Calu3 (cell line): ENCODE measurements around the gene NTM. TPM values are rescaled to one million over a fixed set of nuclear protein-coding genes. Genes with fewer than 3 reads are reported as not detected.

Source experiments
- BruUV-seq: library from RNA; stranded (reverse); fragments of 400-500 nt; replicated peaks from 2 replicates; lab custom pipeline; 2021; lab: Mats Ljungman, UMichigan
- CTCF ChIA-PET: fragments of 300-600 bp; sonication (Branson Sonifier 250); formaldehyde crosslinking; loops from one replicate; lab custom pipeline; 2022; ENCODE audit warnings: antibody characterized with exemption; lab: Charles Lee
- DNase-seq: peaks from one replicate; pipeline ENCODE4 v3.0.0; 2022
- H3K27ac Mint-ChIP-seq: one replicate; pipeline ENCODE4 v1.8.0; 2022; ENCODE audit warnings: mixed read lengths; ENCODE audit not compliant: unreplicated experiment
- H3K27me3 Mint-ChIP-seq: one replicate; pipeline ENCODE4 v1.8.0; 2022; ENCODE audit warnings: mixed read lengths; ENCODE audit not compliant: unreplicated experiment
- H3K36me3 Mint-ChIP-seq: one replicate; pipeline ENCODE4 v1.8.0; 2022; ENCODE audit warnings: mild to moderate bottlenecking, moderate library complexity, mixed read lengths; ENCODE audit not compliant: insufficient read depth, unreplicated experiment
- H3K4me1 Mint-ChIP-seq: one replicate; pipeline ENCODE4 v1.8.0; 2022; ENCODE audit warnings: mild to moderate bottlenecking, low read depth, mixed read lengths; ENCODE audit not compliant: unreplicated experiment
- H3K4me3 Mint-ChIP-seq: one replicate; pipeline ENCODE4 v1.8.0; 2022; ENCODE audit warnings: mild to moderate bottlenecking, low read depth, moderate library complexity, mixed read lengths; ENCODE audit not compliant: unreplicated experiment
- H3K9me3 Mint-ChIP-seq: one replicate; pipeline ENCODE4 v1.8.0; 2022; ENCODE audit warnings: low read depth, mixed read lengths; ENCODE audit not compliant: unreplicated experiment
- CTCF ChIP-seq: fragments of 200-600 bp; IDR thresholded peaks from one replicate; pipeline ENCODE4 v1.8.0; 2022; ENCODE audit warnings: antibody characterized with exemption; ENCODE audit not compliant: unreplicated experiment
- intact Hi-C: fragments of 100-400 bp; cut with micrococcal nuclease; formaldehyde crosslinking; loops from one replicate; pipeline ENCODE4 v1.10.0; 2022; ENCODE audit not compliant: unreplicated experiment
- total RNA-seq: library from RNA; stranded (reverse); gene quantifications from 2 replicates; pipeline ENCODE4 v1.2.3, GENCODE V29; 2022

NTM gene
- total RNA-seq, 1 experiment from 2014 or later = not detected

GRCh38 chr11:131633921-131634715 is 263.7 kb downstream of the NTM start:
- Mint-ChIP-seq H3K9me3 (peaks cover 8% of the 10 kb centered on the region), H3K36me3 (no peaks in the 10 kb centered on the region), H3K4me1 (no peaks in the 10 kb centered on the region), H3K27me3 (no peaks in the 10 kb centered on the region), H3K4me3 (no peak overlapping the region), H3K27ac (no peak overlapping the region)
- TF ChIP-seq CTCF = no peak
- BruUV-seq = no TSS peak
- CTCF ChIA-PET = interaction anchor here (0.7 kb wide), 1 partner anchor 25 kb away, joined by 4 read pairs; no protein-coding TSS in a partner anchor
- no peak for DNase-seq
- intact Hi-C loops = no loop called here

DNA sequence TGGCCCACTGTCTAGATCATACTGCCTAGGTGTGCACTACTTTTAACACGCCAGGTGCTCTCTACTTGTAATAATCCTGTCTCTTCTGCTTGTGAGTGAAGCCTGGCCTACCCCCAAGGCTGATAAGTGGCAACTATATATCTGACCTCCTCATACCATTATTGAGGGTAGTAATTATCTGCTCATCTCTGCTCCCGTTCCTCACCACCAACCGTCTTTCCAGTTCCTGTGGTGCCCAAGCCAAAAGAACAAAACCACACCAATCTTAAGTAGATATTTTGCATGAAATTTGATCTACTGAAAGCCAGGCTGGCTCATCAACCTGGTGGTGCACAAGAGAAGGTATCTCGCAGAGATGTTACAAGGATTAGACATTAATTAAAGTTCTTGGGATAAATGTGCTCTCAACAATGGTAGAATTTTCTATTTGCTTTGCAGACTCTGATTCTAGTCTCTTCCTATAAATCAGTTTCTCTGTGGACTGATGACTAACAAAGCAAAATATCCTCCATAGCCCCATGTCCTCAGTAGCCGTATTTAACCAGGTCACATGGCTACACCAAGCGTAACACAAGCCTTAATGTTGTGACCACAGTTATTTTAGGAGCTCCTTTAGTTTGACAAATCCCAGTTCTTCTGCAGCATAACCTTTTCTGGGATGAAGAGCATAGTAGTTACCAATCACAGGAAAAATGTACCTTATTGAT is 267.2 kb downstream of the NTM start:
- H3K27me3 Mint-ChIP-seq = no peaks in the 10 kb centered on the region
- BruUV-seq = no TSS peak
- CTCF ChIA-PET = no interaction called here

GRCh38 chr11:131638889-131639288 is 268.5 kb downstream of the NTM start:
- CTCF ChIA-PET = no interaction called here
- intact Hi-C loops = no loop called here
- Mint-ChIP-seq H3K36me3 (no peaks in the 10 kb centered on the region), H3K4me1 (no peaks in the 10 kb centered on the region), H3K27me3 (no peaks in the 10 kb centered on the region), H3K27ac (no peak overlapping the region), H3K9me3 (peaks cover 5% of the 10 kb centered on the region), H3K4me3 (no peak overlapping the region)
- BruUV-seq = no TSS peak
- DNase-seq = no peak
- TF ChIP-seq CTCF = no peak

More for the DNA sequence above, 267.2 kb downstream of the NTM start:
- no peak for DNase-seq
- peaks cover 10% of the 10 kb centered on the region for H3K9me3 Mint-ChIP-seq
- H3K4me3 Mint-ChIP-seq = no peak overlapping the region
- H3K27ac Mint-ChIP-seq = no peak overlapping the region
- no peak for TF ChIP-seq CTCF
- intact Hi-C loops = no loop called here
- no peaks in the 10 kb centered on the region for H3K4me1 Mint-ChIP-seq
- no peaks in the 10 kb centered on the region for H3K36me3 Mint-ChIP-seq

- CTCF ChIA-PET = no interaction called here
- intact Hi-C loops = no loop called here
- no peak for TF ChIP-seq CTCF
- Mint-ChIP-seq H3K4me3 (no peak overlapping the region), H3K27ac (no peak overlapping the region), H3K27me3 (no peaks in the 10 kb centered on the region), H3K36me3 (no peaks in the 10 kb centered on the region), H3K9me3 (peaks cover 5% of the 10 kb centered on the region), H3K4me1 (no peaks in the 10 kb centered on the region)
- no TSS peak for BruUV-seq
- DNase-seq = no peak
Measured at GRCh38 chr11:131640320-131640719, 269.9 kb downstream of the NTM start.
